NCI-H526 treated with DMSO at 0.1 percent for 48 hours (cell line): ENCODE results near the gene RNF212.

Source experiments
- DNase-seq: peaks from one replicate; lab custom pipeline; 2025; lab: John Stamatoyannopoulos, UW

Gene RNF212

DNA sequence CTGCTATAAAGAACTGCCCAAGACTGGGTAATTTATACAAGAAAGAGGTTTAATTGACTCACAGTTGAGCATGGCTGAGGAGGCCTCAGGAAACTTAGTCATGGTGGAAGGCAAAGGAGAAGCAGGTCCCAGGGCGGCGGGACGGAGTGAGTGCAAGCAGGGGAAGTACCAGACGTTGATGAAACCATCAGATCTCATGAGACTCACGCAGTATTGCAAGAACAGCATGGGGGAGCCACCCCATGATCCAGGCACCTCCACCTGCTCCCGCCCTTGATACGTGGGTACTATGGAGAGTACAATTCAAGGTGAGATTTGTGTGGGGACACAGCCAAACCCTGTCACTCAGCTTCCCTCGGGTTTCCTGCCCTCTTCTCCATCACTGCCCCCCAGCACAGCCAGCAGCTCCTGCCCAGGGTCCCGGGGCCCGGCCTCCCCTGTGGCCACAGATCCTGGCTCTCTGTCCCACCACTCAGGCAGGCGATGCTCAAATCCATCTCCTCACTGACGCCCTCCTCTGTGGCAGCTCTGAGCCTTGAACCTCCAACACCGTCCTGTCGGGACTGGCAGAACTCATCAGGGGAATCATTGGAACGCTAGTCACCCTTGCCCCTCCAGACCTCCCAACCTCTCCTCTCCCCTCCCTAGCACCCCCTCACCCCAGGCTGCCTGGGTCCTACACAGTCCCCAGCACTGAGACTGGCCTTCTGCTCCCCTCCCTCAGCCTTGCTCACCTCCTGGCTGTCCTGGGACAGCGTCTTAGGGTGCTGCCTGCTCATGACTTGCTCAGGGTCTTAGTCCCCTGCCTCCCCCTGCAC, 64.4 kb downstream of the RNF212 start:
- no peak for DNase-seq

GRCh38 chr4:1047976-1048772, 65.2 kb downstream of the RNF212 start:
- no peak for DNase-seq

GRCh38 chr4:1047106-1047975, 66.0 kb downstream of the RNF212 start:
- DNase-seq: no peak

DNA sequence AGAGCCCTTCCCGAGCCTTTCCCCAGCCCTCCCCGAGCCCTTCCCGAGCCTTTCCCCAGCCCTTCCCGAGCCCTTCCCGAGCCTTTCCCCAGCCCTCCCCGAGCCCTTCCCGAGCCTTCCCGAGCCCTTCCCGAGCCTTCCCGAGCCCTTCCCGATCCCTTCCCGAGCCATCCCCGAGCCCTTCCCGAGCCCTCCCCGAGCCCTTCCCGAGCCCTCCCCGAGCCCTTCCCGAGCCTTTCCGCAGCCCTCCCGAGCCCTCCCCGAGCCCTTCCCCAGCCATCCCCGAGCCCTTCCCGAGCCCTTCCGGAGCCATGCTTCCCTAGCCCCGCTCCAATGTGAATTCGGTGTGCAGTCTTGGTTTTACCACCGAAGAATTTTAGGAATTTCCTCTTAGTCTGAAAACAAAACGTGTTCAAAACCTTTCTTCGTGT, 66.8 kb downstream of the RNF212 start:
- peak; percentile 18 for DNase-seq

GRCh38 chr4:1045595-1046201, 67.7 kb downstream of the RNF212 start:
- no peak for DNase-seq

GRCh38 chr4:1045193-1045594, 68.2 kb downstream of the RNF212 start:
- DNase-seq: no peak

- no peak for DNase-seq
Observed at GRCh38 chr4:1044469-1045192, 68.7 kb downstream of the RNF212 start.

DNA sequence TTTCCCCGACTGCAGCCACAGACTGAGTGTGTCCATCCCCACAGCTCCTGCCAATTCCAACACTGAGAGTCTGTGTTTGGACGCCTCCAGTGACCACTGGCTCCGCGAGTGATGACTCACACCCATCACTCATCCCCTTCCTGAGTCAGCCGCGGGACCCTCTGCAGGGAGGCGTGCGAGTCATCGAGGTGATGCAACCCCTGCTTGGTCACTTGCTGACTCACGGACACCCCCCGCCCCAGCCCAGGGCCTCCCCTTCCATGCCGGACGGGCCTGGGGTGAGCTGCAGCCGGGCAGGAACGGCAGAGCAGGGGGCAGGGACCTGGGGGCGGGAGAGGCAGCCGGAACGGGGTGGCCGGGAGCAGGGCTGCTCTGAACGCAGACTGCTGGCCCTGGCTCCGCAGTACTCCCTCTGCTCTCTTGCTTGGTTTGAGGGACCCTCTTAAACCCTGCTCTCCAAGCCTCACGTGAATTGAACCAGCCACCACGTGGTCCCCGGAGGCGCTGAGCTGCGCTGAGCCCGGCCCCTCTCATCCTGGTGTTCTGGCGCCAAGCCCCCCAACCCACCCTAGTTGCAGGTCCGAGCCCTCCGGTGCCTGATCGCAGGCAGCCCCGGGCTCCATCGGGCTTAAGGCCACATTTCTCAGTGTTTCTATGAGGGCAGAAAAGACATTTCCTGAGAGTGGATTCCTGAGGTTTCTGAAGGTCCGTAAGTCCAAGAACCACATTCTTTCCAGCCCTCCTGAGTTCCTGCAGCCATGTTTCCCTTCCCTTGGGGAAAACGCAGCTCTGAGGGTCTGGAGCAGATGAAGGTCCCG, 69.5 kb downstream of the RNF212 start:
- no peak for DNase-seq

GRCh38 chr4:1043162-1043561, 70.2 kb downstream of the RNF212 start:
- no peak for DNase-seq

- DNase-seq: no peak
Observed at GRCh38 chr4:1042352-1043055, 70.9 kb downstream of the RNF212 start.

GRCh38 chr4:1041936-1042330, 71.4 kb downstream of the RNF212 start:
- DNase-seq: no peak

GRCh38 chr4:1041147-1041935, 72.0 kb downstream of the RNF212 start:
- no peak for DNase-seq

DNA sequence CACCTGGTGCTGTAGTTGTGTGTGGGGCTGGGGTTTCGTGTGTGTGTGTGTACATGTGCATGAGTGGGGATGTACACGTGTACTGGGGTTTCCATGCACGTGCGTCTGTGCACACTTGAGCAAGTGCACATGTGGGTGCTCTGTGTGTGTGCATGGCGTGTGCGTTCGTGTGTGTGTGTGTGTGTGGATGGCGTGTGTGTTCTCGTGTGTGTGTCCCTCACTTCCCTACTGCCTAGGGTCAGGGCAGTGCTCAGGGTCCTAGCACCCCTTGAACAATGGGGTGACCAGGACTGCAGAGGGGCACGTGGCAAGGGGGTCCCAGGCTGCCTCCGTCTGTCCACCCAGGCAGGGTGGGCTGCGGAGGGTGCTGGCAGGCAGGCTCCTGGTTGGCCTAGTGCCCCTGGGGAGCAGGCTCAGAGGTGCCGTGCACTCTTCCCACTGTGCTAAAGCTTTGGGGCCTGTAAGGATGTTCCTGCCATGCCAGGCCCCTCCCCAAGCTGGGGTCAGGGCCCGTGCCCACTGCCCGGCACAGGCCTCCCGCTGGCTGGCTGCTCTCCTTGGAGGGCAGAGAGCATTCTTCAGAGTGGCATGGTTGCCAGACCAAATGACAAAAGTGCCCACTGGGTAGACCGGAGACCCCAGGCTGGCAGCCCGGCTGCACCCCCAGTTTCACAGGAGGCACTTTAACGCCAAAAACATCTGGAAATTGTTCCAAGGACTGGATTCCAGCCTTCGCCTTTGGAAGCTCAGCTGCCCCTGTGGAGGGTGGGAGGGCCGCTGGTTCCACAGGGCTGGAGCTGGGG, 72.8 kb downstream of the RNF212 start:
- no peak for DNase-seq

DNA sequence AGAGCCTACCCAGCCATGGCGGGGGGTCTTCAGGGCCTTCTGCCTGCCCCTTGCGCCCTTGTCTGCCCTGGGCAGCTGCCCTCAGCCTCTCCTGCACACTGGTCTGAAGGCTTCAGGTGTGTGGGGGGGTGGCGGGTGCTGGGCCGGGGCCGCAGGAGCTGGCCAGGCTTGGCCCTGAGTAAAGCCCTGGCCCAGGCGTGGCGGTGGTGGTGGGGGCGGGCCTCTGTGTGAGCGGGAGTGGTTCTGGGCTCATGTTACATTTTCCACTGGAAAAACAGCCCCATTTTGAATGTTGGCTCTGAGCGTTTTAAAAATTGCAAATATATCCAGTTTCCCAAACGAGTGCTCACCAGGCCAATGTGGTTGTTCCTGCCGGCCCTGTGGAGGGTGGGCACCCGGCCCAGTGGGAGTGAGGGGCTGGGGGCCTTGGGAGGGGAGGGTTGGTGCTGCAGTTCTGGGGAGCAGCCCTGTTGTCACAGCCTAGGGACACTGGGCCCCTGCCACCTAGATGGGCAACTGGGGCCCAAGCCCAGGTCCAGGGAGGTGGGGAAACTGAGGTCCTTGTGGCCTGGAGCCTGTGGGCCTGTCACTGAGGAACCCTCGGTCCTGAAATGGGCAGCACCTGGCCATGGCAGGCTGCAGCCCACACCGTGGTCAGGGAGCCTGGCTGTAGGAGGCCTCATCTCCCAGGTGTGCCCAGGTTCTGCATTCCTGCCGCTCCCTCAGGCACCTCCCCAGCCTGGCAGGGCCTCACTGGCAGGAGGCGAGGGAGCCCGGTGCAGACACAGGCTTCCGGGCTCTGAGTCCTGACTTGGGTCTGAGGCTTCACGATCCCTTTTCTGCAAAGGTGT, 73.6 kb downstream of the RNF212 start:
- DNase-seq: peak; percentile 24

GRCh38 chr4:1038948-1039492, 74.3 kb downstream of the RNF212 start:
- no peak for DNase-seq

GRCh38 chr4:1036976-1037810, 76.2 kb downstream of the RNF212 start:
- DNase-seq: no peak
